HCT116 (cell line): ENCODE data around the gene DTX1. TPM values are rescaled to one million over a fixed set of nuclear protein-coding genes. Genes with fewer than 3 reads are reported as not detected.

Experiments
- ATAC-seq: fragments of 200-7000 bp; cut with Tn5 transposase; 2 replicates; pipeline ENCODE4 v1.9.1; 2020; ENCODE audit warnings: mild to moderate bottlenecking, moderate library complexity
- BruUV-seq: library from RNA; stranded (reverse); fragments of 400-500 nt; replicated peaks from 2 replicates; lab custom pipeline; 2021; lab: Mats Ljungman, UMichigan
- CTCF ChIA-PET: fragments of 300-600 bp; sonication (Branson Sonifier 250); formaldehyde crosslinking; loops from one replicate; lab custom pipeline; 2021; ENCODE audit warnings: antibody characterized with exemption; lab: Charles Lee
- POLR2A ChIA-PET: fragments of 300-600, 350-600 bp; sonication (Branson Sonifier 250); formaldehyde crosslinking; loops from one replicate; lab custom pipeline; 2021; ENCODE audit warnings: antibody characterized with exemption; lab: Charles Lee
- RAD21 ChIA-PET, 2 experiments: fragments of 300-600 bp; sonication (Branson Sonifier 250); formaldehyde crosslinking; loops; one replicate each; lab custom pipeline; 2023; ENCODE audit warnings: low total read pairs in 2 of 2; ENCODE audit not compliant: uncharacterized antibody in 2 of 2, unreplicated experiment in 2 of 2, low non-redundant PET in 1 of 2; lab: Charles Lee
- DNase-seq: peaks from one replicate; pipeline ENCODE4 v3.0.0-alpha.2; 2010; ENCODE audit warnings: low read depth, low spot score
- H2AFZ ChIP-seq: fragments of 200-600 bp; shearing (Covaris generic), sonication (generic); 2 replicates; pipeline ENCODE4 v1.6.1; 2017; ENCODE audit warnings: low read depth, mixed run types, mixed read lengths, antibody characterized with exemption, low read length; ENCODE audit not compliant: poor library complexity, severe bottlenecking
- H3K27ac ChIP-seq: 2 replicates; pipeline ENCODE4 v1.5.1; 2012; ENCODE audit warnings: low read depth, low read length
- H3K27me3 ChIP-seq: fragments of 200-600 bp; sonication (generic); 2 replicates; pipeline ENCODE4 v1.6.1; 2016; ENCODE audit warnings: mixed run types, low read length, mixed read lengths; ENCODE audit not compliant: insufficient read depth
- H3K36me3 ChIP-seq, 2 experiments: fragments of 200-500 bp in 1 of 2; fragments of 200-600 bp in 1 of 2; sonication (Bioruptor generic) in 1 of 2; sonication (generic) in 1 of 2; 2 replicates each; pipeline versions ENCODE4 v1.5.1 to v1.6.1; 2014 to 2016; ENCODE audit warnings: low read length in 2 of 2, inconsistent platforms in 1 of 2, mixed read lengths in 1 of 2, mixed run types in 1 of 2; ENCODE audit not compliant: insufficient read depth in 2 of 2, control insufficient read depth in 1 of 2
- H3K4me1 ChIP-seq, 2 experiments: fragments of 200-600 bp in 1 of 2; sonication (generic) in 1 of 2; 2 replicates each; pipeline versions ENCODE4 v1.5.1 to v1.6.1; 2012 to 2017; ENCODE audit warnings: low read length in 2 of 2, inconsistent platforms in 1 of 2, mild to moderate bottlenecking in 1 of 2, mixed read lengths in 1 of 2, mixed run types in 1 of 2, moderate library complexity in 1 of 2; ENCODE audit not compliant: insufficient read depth in 2 of 2, control insufficient read depth in 1 of 2
- H3K4me2 ChIP-seq: fragments of 200-600 bp; sonication (generic); 2 replicates; pipeline ENCODE4 v1.6.1; 2017; ENCODE audit warnings: mixed run types, low read length, mixed read lengths
- H3K4me3 ChIP-seq, 2 experiments: fragments of 200-600 bp in 1 of 2; sonication (generic) in 1 of 2; replicated peaks in 1 of 2; 2 replicates each; pipeline ENCODE4 v1.5.1; 2011 to 2016; ENCODE audit warnings: low read length in 2 of 2, control low read depth in 1 of 2, low read depth in 1 of 2, mild to moderate bottlenecking in 1 of 2, mixed read lengths in 1 of 2, mixed run types in 1 of 2
- H3K79me2 ChIP-seq: fragments of 200-600 bp; sonication (generic); 2 replicates; pipeline ENCODE4 v1.6.1; 2017; ENCODE audit warnings: mild to moderate bottlenecking, mixed run types, low read length, moderate library complexity, mixed read lengths; ENCODE audit not compliant: insufficient read depth
- H3K9ac ChIP-seq: fragments of 200-600 bp; sonication (generic); 2 replicates; pipeline ENCODE4 v1.6.1; 2016; ENCODE audit warnings: low read length, mixed read lengths
- H3K9me2 ChIP-seq: fragments of 200-600 bp; sonication (generic), shearing (Covaris generic); 2 replicates; pipeline ENCODE4 v1.6.1; 2017; ENCODE audit warnings: mixed run types, mild to moderate bottlenecking, moderate library complexity; ENCODE audit not compliant: insufficient read depth
- H3K9me3 ChIP-seq, 2 experiments: fragments of 200-500 bp in 1 of 2; fragments of 200-600 bp in 1 of 2; sonication (Bioruptor generic) in 1 of 2; sonication (generic) in 1 of 2; 2 replicates each; pipeline ENCODE4 v1.6.1; 2014 to 2017; ENCODE audit warnings: low read length in 2 of 2, mixed read lengths in 2 of 2, inconsistent platforms in 1 of 2, low read depth in 1 of 2, mild to moderate bottlenecking in 1 of 2, mixed run types in 1 of 2, moderate library complexity in 1 of 2; ENCODE audit not compliant: control insufficient read depth in 1 of 2, insufficient read depth in 1 of 2
- H4K20me1 ChIP-seq: fragments of 200-600 bp; sonication (generic), shearing (Covaris generic); 2 replicates; pipeline ENCODE4 v1.6.1; 2017; ENCODE audit warnings: mixed run types, mild to moderate bottlenecking, moderate library complexity; ENCODE audit not compliant: insufficient read depth
- CEBPB ChIP-seq: IDR thresholded peaks from 2 replicates; pipeline ENCODE4 v1.6.1; 2012; ENCODE audit warnings: low read depth
- EGR1 ChIP-seq: IDR thresholded peaks from 2 replicates; pipeline ENCODE4 v1.6.1; 2012; ENCODE audit warnings: low read depth
- EZH2 ChIP-seq: fragments of 200-600 bp; sonication (generic); IDR thresholded peaks from 2 replicates; pipeline ENCODE4 v1.6.1; 2017; ENCODE audit warnings: antibody characterized with exemption, mixed run types
- EZH2phosphoT487 ChIP-seq: fragments of 200-600 bp; IDR thresholded peaks from 2 replicates; pipeline ENCODE4 v1.6.1; 2018; ENCODE audit warnings: antibody characterized with exemption, borderline replicate concordance
- FOSL1 ChIP-seq: IDR thresholded peaks from 2 replicates; pipeline ENCODE4 v1.6.1; 2012; ENCODE audit warnings: low read depth
- POLR2A ChIP-seq: IDR thresholded peaks from 2 replicates; pipeline ENCODE4 v1.7.0; 2011; ENCODE audit warnings: borderline replicate concordance; ENCODE audit not compliant: insufficient read depth, insufficient read length; ENCODE audit errors: extremely low read depth
- RAD21 ChIP-seq: IDR thresholded peaks from 2 replicates; pipeline ENCODE4 v1.6.1; 2012; ENCODE audit warnings: low read depth, mild to moderate bottlenecking
- SIN3A ChIP-seq: IDR thresholded peaks from 2 replicates; pipeline ENCODE4 v1.6.1; 2012; ENCODE audit warnings: low read depth
- SRF ChIP-seq: IDR thresholded peaks from 2 replicates; pipeline ENCODE4 v1.6.1; 2012; ENCODE audit warnings: low read depth
- TCF7L2 ChIP-seq: IDR thresholded peaks from 2 replicates; pipeline ENCODE4 v1.7.0; 2011; ENCODE audit warnings: borderline replicate concordance, inconsistent platforms; ENCODE audit not compliant: insufficient read depth, insufficient read length; ENCODE audit errors: extremely low read depth
- ZFX ChIP-seq: fragments of 450-650 bp; IDR thresholded peaks from 2 replicates; pipeline ENCODE4 v1.6.1; 2017
- ZNF274 ChIP-seq: fragments of 200-500 bp; sonication (Bioruptor generic); IDR thresholded peaks from 2 replicates; pipeline ENCODE4 v1.6.1; 2014; ENCODE audit warnings: mild to moderate bottlenecking, low read depth, low read length, inconsistent platforms
- intact Hi-C: fragments of 100-400 bp; cut with micrococcal nuclease; formaldehyde crosslinking; loops from 2 replicates; pipeline ENCODE4 v1.10.0; 2022
- total RNA-seq: library from RNA; stranded (reverse); gene quantifications from one replicate; pipeline ENCODE4 v1.2.1, GENCODE V29; 2021; ENCODE audit not compliant: unreplicated experiment
- TF ChIP-seq, protein P1 (sequence below): IDR thresholded peaks from 2 replicates; pipeline ENCODE4 v1.6.1; 2012; ENCODE audit warnings: low read depth
- TF ChIP-seq, protein P2 (sequence below): IDR thresholded peaks from 2 replicates; pipeline ENCODE4 v1.6.1; 2012
- TF ChIP-seq, protein P3 (sequence below), 3 experiments: fragments of 200-600 bp in 1 of 3; sonication (generic) in 1 of 3; IDR thresholded peaks in 2 of 3; conservative IDR thresholded peaks in 1 of 3; 2 replicates each; pipeline ENCODE4 v1.5.1; 2012 to 2017; ENCODE audit warnings: low read depth in 2 of 3, low read length in 2 of 3, antibody characterized with exemption in 1 of 3, borderline replicate concordance in 1 of 3, control low read depth in 1 of 3, mild to moderate bottlenecking in 1 of 3, mixed read lengths in 1 of 3, mixed run types in 1 of 3, moderate library complexity in 1 of 3; ENCODE audit not compliant: insufficient read depth in 1 of 3
- TF ChIP-seq, protein P4 (sequence below): IDR thresholded peaks from 2 replicates; pipeline ENCODE4 v1.6.1; 2012

The DTX1 gene
- total RNA-seq, 1 experiment from 2014 or later, result not detected

DNA sequence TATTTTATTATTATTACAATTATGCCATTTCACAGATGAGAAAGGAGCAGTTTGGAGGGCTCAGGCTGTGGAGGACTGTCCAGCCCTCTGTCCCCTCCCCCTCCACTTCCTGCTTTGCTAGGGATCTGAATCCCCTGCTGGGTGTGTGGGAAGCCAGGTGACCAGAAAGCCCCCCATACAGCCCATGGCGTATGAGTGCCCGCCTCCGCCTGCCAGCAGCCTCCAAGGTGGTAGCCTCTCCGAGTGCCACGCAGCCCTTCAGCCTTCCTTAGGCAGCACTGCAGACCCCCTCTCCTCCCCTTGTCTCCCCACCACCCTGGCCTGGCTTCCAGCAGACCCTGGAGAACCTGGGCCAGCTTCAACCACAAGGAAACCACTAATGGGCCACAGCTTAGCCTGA, 12.6 kb downstream of the DTX1 start:
- Histone ChIP-seq H3K36me3 (no peaks in the 10 kb centered on the region), H4K20me1 (no peaks in the 10 kb centered on the region), H2AFZ (no peak overlapping the region), H3K4me2 (no peak overlapping the region), H3K4me3 (no peak overlapping the region), H3K27ac (no peak overlapping the region), H3K4me1 (no peaks in the 10 kb centered on the region), H3K9ac (no peak overlapping the region), H3K9me2 (no peaks in the 10 kb centered on the region), H3K79me2 (no peaks in the 10 kb centered on the region), H3K27me3 (no peaks in the 10 kb centered on the region), H3K9me3 (no peaks in the 10 kb centered on the region)
- CTCF ChIA-PET, result no interaction called here
- DNase-seq (no peak), ATAC-seq (no peak)
- no TSS peak for BruUV-seq
- POLR2A ChIA-PET, result no interaction called here
- intact Hi-C loops, result no loop called here
- RAD21 ChIA-PET, result no interaction called here
- TF ChIP-seq ZFX (no peak), RAD21 (no peak), POLR2A (no peak), SIN3A (no peak), EGR1 (no peak), EZH2 (no peak)
- TF ChIP-seq, protein P1, sequence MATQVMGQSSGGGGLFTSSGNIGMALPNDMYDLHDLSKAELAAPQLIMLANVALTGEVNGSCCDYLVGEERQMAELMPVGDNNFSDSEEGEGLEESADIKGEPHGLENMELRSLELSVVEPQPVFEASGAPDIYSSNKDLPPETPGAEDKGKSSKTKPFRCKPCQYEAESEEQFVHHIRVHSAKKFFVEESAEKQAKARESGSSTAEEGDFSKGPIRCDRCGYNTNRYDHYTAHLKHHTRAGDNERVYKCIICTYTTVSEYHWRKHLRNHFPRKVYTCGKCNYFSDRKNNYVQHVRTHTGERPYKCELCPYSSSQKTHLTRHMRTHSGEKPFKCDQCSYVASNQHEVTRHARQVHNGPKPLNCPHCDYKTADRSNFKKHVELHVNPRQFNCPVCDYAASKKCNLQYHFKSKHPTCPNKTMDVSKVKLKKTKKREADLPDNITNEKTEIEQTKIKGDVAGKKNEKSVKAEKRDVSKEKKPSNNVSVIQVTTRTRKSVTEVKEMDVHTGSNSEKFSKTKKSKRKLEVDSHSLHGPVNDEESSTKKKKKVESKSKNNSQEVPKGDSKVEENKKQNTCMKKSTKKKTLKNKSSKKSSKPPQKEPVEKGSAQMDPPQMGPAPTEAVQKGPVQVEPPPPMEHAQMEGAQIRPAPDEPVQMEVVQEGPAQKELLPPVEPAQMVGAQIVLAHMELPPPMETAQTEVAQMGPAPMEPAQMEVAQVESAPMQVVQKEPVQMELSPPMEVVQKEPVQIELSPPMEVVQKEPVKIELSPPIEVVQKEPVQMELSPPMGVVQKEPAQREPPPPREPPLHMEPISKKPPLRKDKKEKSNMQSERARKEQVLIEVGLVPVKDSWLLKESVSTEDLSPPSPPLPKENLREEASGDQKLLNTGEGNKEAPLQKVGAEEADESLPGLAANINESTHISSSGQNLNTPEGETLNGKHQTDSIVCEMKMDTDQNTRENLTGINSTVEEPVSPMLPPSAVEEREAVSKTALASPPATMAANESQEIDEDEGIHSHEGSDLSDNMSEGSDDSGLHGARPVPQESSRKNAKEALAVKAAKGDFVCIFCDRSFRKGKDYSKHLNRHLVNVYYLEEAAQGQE, result no peak

DNA sequence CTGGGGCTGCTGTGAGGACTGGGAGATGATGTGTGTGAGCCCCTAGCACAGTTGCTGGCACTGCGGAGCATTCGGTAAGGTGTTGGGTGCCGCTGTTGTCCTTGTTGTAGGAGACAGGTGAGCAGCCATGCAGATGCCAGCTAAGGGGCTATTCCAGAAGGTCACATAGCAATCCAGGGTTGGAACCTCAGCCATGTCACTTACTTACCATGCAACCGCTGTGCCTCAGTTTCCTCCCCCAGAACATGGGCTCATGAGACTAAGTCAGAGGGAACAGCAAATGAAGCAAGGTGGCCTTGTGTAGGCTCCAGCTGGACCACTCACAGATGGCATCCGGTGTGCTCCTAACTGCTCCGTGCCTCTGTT, 13.2 kb downstream of the DTX1 start:
- Histone ChIP-seq H3K27me3 (no peaks in the 10 kb centered on the region), H3K9me2 (no peaks in the 10 kb centered on the region), H3K9ac (no peak overlapping the region), H3K4me1 (no peaks in the 10 kb centered on the region), H3K9me3 (no peaks in the 10 kb centered on the region), H3K79me2 (no peaks in the 10 kb centered on the region), H3K4me3 (no peak overlapping the region), H2AFZ (no peak overlapping the region), H4K20me1 (no peaks in the 10 kb centered on the region), H3K4me2 (no peak overlapping the region), H3K36me3 (no peaks in the 10 kb centered on the region), H3K27ac (no peak overlapping the region)
- CTCF ChIA-PET, result no interaction called here
- POLR2A ChIA-PET, result no interaction called here
- DNase-seq, result no peak
- intact Hi-C loops, result no loop called here
- RAD21 ChIA-PET, result no interaction called here
- no TSS peak for BruUV-seq
- ATAC-seq, result no peak
- TF ChIP-seq ZNF274 (no peak), ZFX (no peak), FOSL1 (no peak), SRF (no peak), CEBPB (no peak), TCF7L2 (no peak), RAD21 (no peak), EGR1 (no peak), SIN3A (no peak), EZH2phosphoT487 (no peak)
- TF ChIP-seq, protein P2, sequence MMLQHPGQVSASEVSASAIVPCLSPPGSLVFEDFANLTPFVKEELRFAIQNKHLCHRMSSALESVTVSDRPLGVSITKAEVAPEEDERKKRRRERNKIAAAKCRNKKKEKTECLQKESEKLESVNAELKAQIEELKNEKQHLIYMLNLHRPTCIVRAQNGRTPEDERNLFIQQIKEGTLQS, result no peak
- TF ChIP-seq, protein P3, sequence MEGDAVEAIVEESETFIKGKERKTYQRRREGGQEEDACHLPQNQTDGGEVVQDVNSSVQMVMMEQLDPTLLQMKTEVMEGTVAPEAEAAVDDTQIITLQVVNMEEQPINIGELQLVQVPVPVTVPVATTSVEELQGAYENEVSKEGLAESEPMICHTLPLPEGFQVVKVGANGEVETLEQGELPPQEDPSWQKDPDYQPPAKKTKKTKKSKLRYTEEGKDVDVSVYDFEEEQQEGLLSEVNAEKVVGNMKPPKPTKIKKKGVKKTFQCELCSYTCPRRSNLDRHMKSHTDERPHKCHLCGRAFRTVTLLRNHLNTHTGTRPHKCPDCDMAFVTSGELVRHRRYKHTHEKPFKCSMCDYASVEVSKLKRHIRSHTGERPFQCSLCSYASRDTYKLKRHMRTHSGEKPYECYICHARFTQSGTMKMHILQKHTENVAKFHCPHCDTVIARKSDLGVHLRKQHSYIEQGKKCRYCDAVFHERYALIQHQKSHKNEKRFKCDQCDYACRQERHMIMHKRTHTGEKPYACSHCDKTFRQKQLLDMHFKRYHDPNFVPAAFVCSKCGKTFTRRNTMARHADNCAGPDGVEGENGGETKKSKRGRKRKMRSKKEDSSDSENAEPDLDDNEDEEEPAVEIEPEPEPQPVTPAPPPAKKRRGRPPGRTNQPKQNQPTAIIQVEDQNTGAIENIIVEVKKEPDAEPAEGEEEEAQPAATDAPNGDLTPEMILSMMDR (IDR thresholded peaks at IDR 0.05 in 2 of 3, conservative IDR thresholded peaks at IDR 0.05 in 1 of 3; ENCODE audit: borderline replicate concordance in 1 of 3, insufficient read depth in 1 of 3, low read depth in 2 of 3, low read length in 2 of 3), result no peak
- TF ChIP-seq, protein P4, sequence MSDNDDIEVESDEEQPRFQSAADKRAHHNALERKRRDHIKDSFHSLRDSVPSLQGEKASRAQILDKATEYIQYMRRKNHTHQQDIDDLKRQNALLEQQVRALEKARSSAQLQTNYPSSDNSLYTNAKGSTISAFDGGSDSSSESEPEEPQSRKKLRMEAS, result no peak
